Right atrium auricular region (tissue), 2 donors: Measurements from ENCODE around the gene ART1. TPM values are rescaled to one million over a fixed set of nuclear protein-coding genes. Genes with fewer than 3 reads are reported as not detected.

Source experiments
- DNase-seq: peaks from one replicate; pipeline ENCODE4 v3.0.0-alpha.2; 2019; ENCODE audit warnings: low spot score
- H3K27ac ChIP-seq, 2 donors: fragments of 200-600 bp; sonication (generic); 1 replicate in 1 of 2; 2 replicates in 1 of 2; pipeline ENCODE4 v1.5.1; 2016 to 2019
- H3K27me3 ChIP-seq, 2 donors: fragments of 200-600 bp; sonication (generic); one replicate each; pipeline versions ENCODE4 v1.5.1 to v1.6.0; 2017 to 2019
- H3K36me3 ChIP-seq: fragments of 200-600 bp; sonication (generic); one replicate; pipeline ENCODE4 v1.5.1; 2016
- H3K4me1 ChIP-seq, 2 donors: fragments of 200-600 bp; sonication (generic); one replicate each; pipeline versions ENCODE4 v1.5.1 to v1.6.0; 2017 to 2019
- H3K4me3 ChIP-seq, 2 donors: fragments of 200-600 bp; sonication (generic); 1 replicate in 1 of 2; 2 replicates in 1 of 2; pipeline ENCODE4 v1.5.1; 2017 to 2019; ENCODE audit warnings: mild to moderate bottlenecking in 1 of 2, moderate library complexity in 1 of 2
- H3K9me3 ChIP-seq, 2 donors: fragments of 200-600 bp; sonication (generic); one replicate each; pipeline ENCODE4 v1.5.1; 2019
- CTCF ChIP-seq, 2 donors: fragments of 200-600 bp; sonication (generic); IDR thresholded peaks; one replicate each; pipeline ENCODE4 v1.5.1; 2019; ENCODE audit warnings: antibody characterized with exemption in 2 of 2
- total RNA-seq, 2 donors: library from RNA; depleted of rRNA; stranded (reverse); fragments of >200 nt; gene quantifications; one replicate each; pipeline ENCODE4 v1.1.0, GENCODE V29; 2016

The ART1 gene
- total RNA-seq, 2 donors from 2014 or later, result not detected

DNA sequence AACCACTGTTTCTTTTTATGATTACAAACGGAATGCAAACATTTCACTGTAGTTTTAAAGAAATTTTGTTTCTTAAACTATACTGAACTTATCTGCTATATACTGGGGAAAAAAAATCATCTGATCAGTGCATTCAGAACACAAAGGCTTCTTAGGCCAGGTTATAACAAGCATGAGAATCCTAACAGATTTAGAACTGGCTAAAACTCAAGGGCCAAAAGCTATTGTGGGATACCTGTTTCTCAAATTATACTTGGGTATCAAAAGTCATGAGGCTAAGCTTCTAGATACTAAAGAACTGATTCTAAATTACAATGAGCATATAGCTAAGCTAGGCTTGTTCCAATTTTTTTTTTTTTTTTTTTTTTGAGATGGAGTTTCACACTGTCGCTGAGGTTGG, 56.0 kb downstream of the ART1 start:
- peaks cover 86% of the 10 kb centered on the region for H3K36me3 ChIP-seq
- no peak overlapping the region for H3K27ac ChIP-seq
- no peak for TF ChIP-seq CTCF (IDR thresholded peaks at IDR 0.05)
- no peaks in the 10 kb centered on the region for H3K9me3 ChIP-seq
- H3K4me1 ChIP-seq, result no peaks in the 10 kb centered on the region
- H3K4me3 ChIP-seq, result no peak overlapping the region
- DNase-seq, result no peak
- no peaks in the 10 kb centered on the region for H3K27me3 ChIP-seq

DNA sequence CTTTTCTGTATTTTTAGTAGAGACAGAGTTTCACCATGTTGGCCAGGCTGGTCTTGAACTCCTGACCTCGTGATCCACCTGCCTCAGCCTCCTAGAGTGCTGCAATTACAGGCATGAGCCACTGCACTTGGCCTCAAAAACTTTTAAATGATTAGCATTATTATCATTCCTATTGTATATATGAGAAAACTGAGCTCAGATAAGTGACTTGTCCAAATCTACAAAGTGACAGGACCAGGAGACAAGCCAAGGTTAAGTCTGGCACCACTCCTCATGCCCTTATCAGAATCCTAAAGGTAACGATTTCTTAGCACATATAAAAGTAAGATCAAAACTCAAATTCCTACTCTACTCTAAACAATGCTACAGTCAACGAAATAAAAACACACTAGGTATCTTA, 58.5 kb downstream of the ART1 start:
- H3K9me3 ChIP-seq, result no peaks in the 10 kb centered on the region
- DNase-seq, result no peak
- no peak overlapping the region for H3K4me3 ChIP-seq
- no peaks in the 10 kb centered on the region for H3K27me3 ChIP-seq
- TF ChIP-seq CTCF (IDR thresholded peaks at IDR 0.05), result no peak
- no peak overlapping the region for H3K27ac ChIP-seq
- no peaks in the 10 kb centered on the region for H3K4me1 ChIP-seq
- H3K36me3 ChIP-seq, result peaks cover 66% of the 10 kb centered on the region

DNA sequence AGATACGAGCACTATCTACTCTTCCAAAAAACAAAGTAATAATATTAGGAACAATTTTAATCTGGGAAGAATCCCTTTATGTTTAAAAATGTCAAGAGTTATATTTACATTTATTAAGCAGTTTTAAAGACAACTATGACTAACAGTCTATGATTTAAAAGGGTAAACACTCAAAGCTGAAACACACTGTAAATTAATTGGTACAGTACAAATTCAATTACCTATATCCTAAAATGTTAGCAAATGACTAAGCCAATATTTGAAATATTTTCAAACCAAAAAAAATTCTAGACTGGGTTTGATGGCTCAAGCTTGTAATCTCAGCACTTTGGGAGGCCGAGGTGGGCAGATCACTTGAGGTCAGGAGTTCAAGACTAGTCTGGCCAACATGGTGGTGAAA, 62.2 kb downstream of the ART1 start:
- DNase-seq, result no peak
- Histone ChIP-seq H3K4me1 (no peaks in the 10 kb centered on the region), H3K27me3 (no peaks in the 10 kb centered on the region), H3K27ac (no peak overlapping the region), H3K36me3 (peaks cover 51% of the 10 kb centered on the region), H3K4me3 (no peak overlapping the region), H3K9me3 (no peaks in the 10 kb centered on the region)
- TF ChIP-seq CTCF (IDR thresholded peaks at IDR 0.05), result no peak

GRCh38 chr11:3709977-3710376, 65.0 kb downstream of the ART1 start:
- H3K36me3 ChIP-seq, result peaks cover 56% of the 10 kb centered on the region

GRCh38 chr11:3710485-3711259, 65.7 kb downstream of the ART1 start:
- TF ChIP-seq CTCF (IDR thresholded peaks at IDR 0.05), result no peak

More at GRCh38 chr11:3709977-3710376, 65.0 kb downstream of the ART1 start:
- Histone ChIP-seq H3K4me1 (no peaks in the 10 kb centered on the region), H3K4me3 (no peak overlapping the region), H3K27me3 (no peaks in the 10 kb centered on the region), H3K27ac (no peak overlapping the region), H3K9me3 (no peaks in the 10 kb centered on the region)
- TF ChIP-seq CTCF (IDR thresholded peaks at IDR 0.05), result no peak
- no peak for DNase-seq

DNA sequence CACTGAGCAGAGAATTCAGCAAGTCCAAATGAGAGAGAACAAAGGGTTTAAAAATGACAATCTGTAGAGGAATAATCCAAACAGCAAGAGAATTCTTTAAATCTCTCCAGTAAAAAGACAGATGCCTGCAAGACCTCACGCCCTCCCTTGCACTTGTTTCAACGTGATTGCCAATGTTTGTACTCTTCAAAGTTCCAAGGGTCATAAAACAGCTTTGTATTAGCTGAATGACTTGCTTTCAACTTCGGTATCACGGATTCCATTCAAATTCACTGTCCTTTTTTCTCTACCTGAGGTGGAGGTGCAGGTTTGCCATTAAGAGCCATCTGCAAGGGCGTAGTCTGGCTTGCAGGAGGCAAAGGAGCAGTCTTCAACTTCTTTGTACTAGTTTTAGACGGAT, 67.3 kb downstream of the ART1 start:
- H3K9me3 ChIP-seq, result no peaks in the 10 kb centered on the region
- no peaks in the 10 kb centered on the region for H3K4me1 ChIP-seq
- DNase-seq, result no peak
- H3K36me3 ChIP-seq, result peaks cover 70% of the 10 kb centered on the region
- TF ChIP-seq CTCF (IDR thresholded peaks at IDR 0.05), result no peak
- no peak overlapping the region for H3K27ac ChIP-seq
- no peak overlapping the region for H3K4me3 ChIP-seq
- no peaks in the 10 kb centered on the region for H3K27me3 ChIP-seq

More at GRCh38 chr11:3710485-3711259, 65.7 kb downstream of the ART1 start:
- Histone ChIP-seq H3K36me3 (peaks cover 56% of the 10 kb centered on the region), H3K4me1 (no peaks in the 10 kb centered on the region), H3K4me3 (no peak overlapping the region), H3K27ac (no peak overlapping the region), H3K9me3 (no peaks in the 10 kb centered on the region), H3K27me3 (no peaks in the 10 kb centered on the region)
- DNase-seq, result no peak
